Psoas muscle (tissue), 8 donors: ENCODE data around the gene FUNDC2. TPM values are rescaled to one million over a fixed set of nuclear protein-coding genes. Genes with fewer than 3 reads are reported as not detected.

Source experiments
- ATAC-seq, 4 donors: fragments of 200-7000 bp; cut with Tn5 transposase; one replicate each; pipeline ENCODE4 v1.9.1; 2020; ENCODE audit warnings: moderate library complexity in 3 of 4, mild to moderate bottlenecking in 2 of 4
- DNase-seq, 2 donors: peaks; one replicate each; pipeline ENCODE4 v3.0.0-alpha.2; 2020
- H3K27ac ChIP-seq: fragments of 200-600 bp; one replicate; pipeline ENCODE4 v1.8.0; 2022
- H3K27me3 ChIP-seq, 3 donors: fragments of 200-600 bp in 1 of 3; one replicate each; pipeline versions ENCODE4 v1.6.1 to v1.8.0; 2013 to 2022; ENCODE audit warnings: low read length in 2 of 3, mild to moderate bottlenecking in 2 of 3, moderate library complexity in 1 of 3; ENCODE audit not compliant: insufficient read depth in 3 of 3
- H3K36me3 ChIP-seq, 2 donors: fragments of 200-600 bp in 1 of 2; one replicate each; pipeline versions ENCODE4 v1.6.1 to v1.8.0; 2013 to 2022; ENCODE audit warnings: low read depth in 1 of 2, mild to moderate bottlenecking in 1 of 2, moderate library complexity in 1 of 2; ENCODE audit not compliant: insufficient read depth in 1 of 2
- H3K4me1 ChIP-seq: fragments of 200-600 bp; one replicate; pipeline ENCODE4 v1.8.0; 2022
- H3K4me3 ChIP-seq: fragments of 200-600 bp; one replicate; pipeline ENCODE4 v1.8.0; 2022; ENCODE audit warnings: mild to moderate bottlenecking
- H3K9me3 ChIP-seq: fragments of 200-600 bp; one replicate; pipeline ENCODE4 v1.8.0; 2022
- WGBS, 3 donors: extraction: QIAGEN DNeasy Blood & Tissue Kit; methylation state at CpG; one replicate each; pipeline versions ENCODE4 v1.1.6 to v1.1.7; 2013; 5-methylcytosine and 5-hydroxymethylcytosine counted together
- intact Hi-C, 2 donors: fragments of 100-400 bp; cut with DNase I; formaldehyde crosslinking; loops; one replicate each; pipeline versions ENCODE4 v1.11.0 to v1.14.2; 2022
- polyA plus RNA-seq, 3 donors: library from polyadenylated mRNA; stranded (reverse); fragments of 200-250 nt; gene quantifications; one replicate each; pipeline ENCODE4 v1.2.3, GENCODE V29; 2013
- total RNA-seq, 4 donors: library from RNA; stranded (reverse); fragmentation: NEBNext Ultra II Directional in 2 of 4; extraction: Animal tissue kit (Norgen Biotek cat#: 25700) in 2 of 4; gene quantifications; one replicate each; pipeline versions ENCODE4 v1.2.1 to v1.2.4, GENCODE V29; 2021 to 2023
- TF ChIP-seq, protein P1 (sequence below): fragments of 200-600 bp; IDR thresholded peaks from one replicate; pipeline ENCODE4 v1.8.0; 2022; ENCODE audit warnings: antibody characterized with exemption
- donor health status: healthy with polysubstance abuse.
- donor health status: DM: no; HTN: no; CAD: no; lungs with moderate emphysema.
- donor health status: Bipolar disorder and iron deficiency.
- donor health status: healthy.
- donor health status: DM: yes; HTN: yes; CAD: no.
- donor health status: DM: no; HTN: no; CAD: no.
- donor health status: DM: no; HTN: no; CAD: no.
- donor health status: DM: yes; HTN: yes; CAD: no.

The FUNDC2 gene
- total and polyA plus RNA-seq, 7 donors: 258 to 441 (median 318) TPM

GRCh38 chrX:155065035-155065734 lies 38.5 kb downstream of the FUNDC2 start:
- H3K4me1 ChIP-seq: peaks cover 7% of the 10 kb centered on the region
- no peaks in the 10 kb centered on the region for H3K27me3 ChIP-seq
- TF ChIP-seq, protein P1, sequence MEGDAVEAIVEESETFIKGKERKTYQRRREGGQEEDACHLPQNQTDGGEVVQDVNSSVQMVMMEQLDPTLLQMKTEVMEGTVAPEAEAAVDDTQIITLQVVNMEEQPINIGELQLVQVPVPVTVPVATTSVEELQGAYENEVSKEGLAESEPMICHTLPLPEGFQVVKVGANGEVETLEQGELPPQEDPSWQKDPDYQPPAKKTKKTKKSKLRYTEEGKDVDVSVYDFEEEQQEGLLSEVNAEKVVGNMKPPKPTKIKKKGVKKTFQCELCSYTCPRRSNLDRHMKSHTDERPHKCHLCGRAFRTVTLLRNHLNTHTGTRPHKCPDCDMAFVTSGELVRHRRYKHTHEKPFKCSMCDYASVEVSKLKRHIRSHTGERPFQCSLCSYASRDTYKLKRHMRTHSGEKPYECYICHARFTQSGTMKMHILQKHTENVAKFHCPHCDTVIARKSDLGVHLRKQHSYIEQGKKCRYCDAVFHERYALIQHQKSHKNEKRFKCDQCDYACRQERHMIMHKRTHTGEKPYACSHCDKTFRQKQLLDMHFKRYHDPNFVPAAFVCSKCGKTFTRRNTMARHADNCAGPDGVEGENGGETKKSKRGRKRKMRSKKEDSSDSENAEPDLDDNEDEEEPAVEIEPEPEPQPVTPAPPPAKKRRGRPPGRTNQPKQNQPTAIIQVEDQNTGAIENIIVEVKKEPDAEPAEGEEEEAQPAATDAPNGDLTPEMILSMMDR: no peak
- H3K4me3 ChIP-seq: no peak overlapping the region
- ATAC-seq (peak in 3 of 4 donors; percentile 61 to 68 (median 66)), DNase-seq (no peak)
- WGBS, 3 donors: 86 to 88% (median 86%) methylated on average over 8 of the region's 8 CpGs
- intact Hi-C loops: no loop called here
- no peaks in the 10 kb centered on the region for H3K9me3 ChIP-seq
- H3K27ac ChIP-seq: no peak overlapping the region
- H3K36me3 ChIP-seq: peaks cover 0 to 17% of the 10 kb centered on the region in 2 donors

- Histone ChIP-seq H3K4me3 (no peak overlapping the region), H3K9me3 (no peaks in the 10 kb centered on the region), H3K27ac (no peak overlapping the region), H3K4me1 (peaks cover 7% of the 10 kb centered on the region), H3K36me3 (no peaks in the 10 kb centered on the region), H3K27me3 (no peaks in the 10 kb centered on the region)
- intact Hi-C loops: no loop called here
- TF ChIP-seq, protein P1: no peak
- 42 to 70% (median 56%) methylated on average over 1 of the region's 1 CpG for WGBS, 3 donors
- ATAC-seq: no peak
- no peak for DNase-seq
These were observed 41.5 kb downstream of the FUNDC2 start for GRCh38 chrX:155068165-155068564.

DNA sequence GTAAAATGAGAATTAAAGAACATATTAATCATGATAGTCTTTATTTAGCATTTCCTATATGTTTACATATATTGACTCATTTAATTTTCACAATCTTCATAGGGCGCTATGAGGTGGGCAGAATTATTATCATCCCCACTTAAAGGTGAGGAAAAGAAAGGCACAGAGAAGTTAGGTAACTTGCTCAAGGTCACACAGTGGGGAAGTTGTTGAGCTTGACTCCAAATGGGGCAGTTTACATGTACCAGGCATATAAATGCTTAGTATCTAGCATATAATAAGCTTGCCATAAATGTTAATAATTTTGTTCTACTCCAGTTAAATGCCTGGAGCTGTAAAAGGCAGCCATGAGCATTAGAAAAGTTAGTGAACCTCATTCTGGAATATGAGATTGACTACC lies 42.8 kb downstream of the FUNDC2 start:
- H3K4me1 ChIP-seq: peaks cover 7% of the 10 kb centered on the region
- intact Hi-C loops: no loop called here
- no peak overlapping the region for H3K27ac ChIP-seq
- WGBS, 3 donors: 61 to 100% (median 100%) methylated on average over 1 of the region's 1 CpG
- ATAC-seq (no peak), DNase-seq (no peak)
- H3K36me3 ChIP-seq: peaks cover 0 to 9% of the 10 kb centered on the region in 2 donors
- TF ChIP-seq, protein P1: no peak
- H3K27me3 ChIP-seq: no peaks in the 10 kb centered on the region
- H3K4me3 ChIP-seq: peak overlapping the region; percentile 65
- no peaks in the 10 kb centered on the region for H3K9me3 ChIP-seq

- no peak for ATAC-seq
- Histone ChIP-seq H3K36me3 (peaks cover 0 to 13% of the 10 kb centered on the region in 2 donors), H3K9me3 (no peaks in the 10 kb centered on the region), H3K4me3 (peak overlapping the region; percentile 65), H3K27me3 (no peaks in the 10 kb centered on the region), H3K4me1 (peaks cover 7% of the 10 kb centered on the region), H3K27ac (peak overlapping the region; percentile 86)
- intact Hi-C loops: loop anchor here (2.0 to 5.0 kb wide), 2 partner anchors 41 to 43 kb away; partner anchors contain the start of gene FUNDC2 (in 1 of the 2)
- no peak for DNase-seq
- TF ChIP-seq, protein P1: no peak
- 5 to 38% (median 8%) methylated on average over 12 of the region's 12 CpGs for WGBS, 3 donors
These were observed 43.4 kb downstream of the FUNDC2 start for GRCh38 chrX:155070038-155070437.

- H3K4me3 ChIP-seq: peak overlapping the region; percentile 65
- DNase-seq: no peak
- ATAC-seq: peak in 3 of 4 donors; percentile 33 to 54 (median 42)
- intact Hi-C loops: loop anchor here (2.0 to 5.0 kb wide), 2 partner anchors 42 to 43 kb away; partner anchors contain the start of gene FUNDC2 (in 1 of the 2)
- peaks cover 7% of the 10 kb centered on the region for H3K4me1 ChIP-seq
- WGBS, 3 donors: 1 to 35% (median 1%) methylated on average over 15 to 16 of the region's 16 CpGs
- H3K36me3 ChIP-seq: peaks cover 0 to 13% of the 10 kb centered on the region in 2 donors
- TF ChIP-seq, protein P1: no peak
- peak overlapping the region; percentile 86 for H3K27ac ChIP-seq
- H3K9me3 ChIP-seq: no peaks in the 10 kb centered on the region
- H3K27me3 ChIP-seq: no peaks in the 10 kb centered on the region
These were observed 44.0 kb downstream of the FUNDC2 start for GRCh38 chrX:155070663-155070974.
